RCC 7860 (cell line): ENCODE measurements around the gene PHAX.
A peak's percentile ranks its signal among the peaks of the same experiment; 100 is the strongest.
"Not testable (repeated sequence)": the region's sequence is repeated elsewhere in the genome, so short reads cannot be mapped to it uniquely, and the experiment has no call there.

Source experiments
- DNase-seq: peaks from one replicate; pipeline ENCODE4 v3.0.0-alpha.2; 2015; ENCODE audit warnings: low spot score
- FAIRE-seq: peaks from 2 replicates; lab custom pipeline; 2012; peaks lifted over from hg19 to GRCh38; lab: Jason Lieb, UNC

The PHAX gene

GRCh38 chr5:126599971-126600630 lies 646 bp upstream of the PHAX start:
- FAIRE-seq, DNase-seq: not testable (repeated sequence)

- no peak for FAIRE-seq
Observed at GRCh38 chr5:126603402-126603991, 2.8 kb downstream of the PHAX start.

GRCh38 chr5:126605525-126605924 lies 4.8 kb downstream of the PHAX start:
- FAIRE-seq (no peak), DNase-seq (no peak)

More at GRCh38 chr5:126603402-126603991, 2.8 kb downstream of the PHAX start:
- DNase-seq, result no peak

- FAIRE-seq, result no peak
Observed at GRCh38 chr5:126610160-126610559, 9.4 kb downstream of the PHAX start.

GRCh38 chr5:126610616-126611015 lies 9.9 kb downstream of the PHAX start:
- FAIRE-seq (no peak), DNase-seq (no peak)

More at GRCh38 chr5:126610160-126610559, 9.4 kb downstream of the PHAX start:
- no peak for DNase-seq

GRCh38 chr5:126613941-126614592 lies 13.3 kb downstream of the PHAX start:
- no peak for FAIRE-seq
- no peak for DNase-seq

- no peak for FAIRE-seq
- DNase-seq, result no peak
Observed at GRCh38 chr5:126615286-126615685, 14.5 kb downstream of the PHAX start.

- DNase-seq, FAIRE-seq: not testable (repeated sequence)
Observed at GRCh38 chr5:126617603-126618002, 16.9 kb downstream of the PHAX start.

- FAIRE-seq (no peak), DNase-seq (no peak)
Observed at GRCh38 chr5:126619781-126620180, 19.0 kb downstream of the PHAX start.

GRCh38 chr5:126624534-126624933 lies 23.8 kb downstream of the PHAX start:
- FAIRE-seq (no peak), DNase-seq (peak; percentile 68)

- DNase-seq (no peak), FAIRE-seq (no peak)
Observed at GRCh38 chr5:126628102-126628501, 27.4 kb downstream of the PHAX start.

GRCh38 chr5:126631920-126632319 lies 31.2 kb downstream of the PHAX start:
- FAIRE-seq (no peak), DNase-seq (no peak)

GRCh38 chr5:126633552-126633951 lies 32.8 kb downstream of the PHAX start:
- no peak for DNase-seq
- FAIRE-seq, result no peak

GRCh38 chr5:126635585-126635984 lies 34.8 kb downstream of the PHAX start:
- no peak for DNase-seq
- FAIRE-seq, result no peak

GRCh38 chr5:126636956-126637355 lies 36.2 kb downstream of the PHAX start:
- DNase-seq (no peak), FAIRE-seq (no peak)

- DNase-seq, result no peak
- FAIRE-seq, result no peak
Observed at GRCh38 chr5:126640866-126641265, 40.1 kb downstream of the PHAX start.

GRCh38 chr5:126641387-126641786 lies 40.6 kb downstream of the PHAX start:
- no peak for FAIRE-seq
- DNase-seq, result no peak

- FAIRE-seq (no peak), DNase-seq (no peak)
Observed at GRCh38 chr5:126645132-126645531, 44.4 kb downstream of the PHAX start.

- no peak for DNase-seq
- FAIRE-seq, result no peak
Observed at GRCh38 chr5:126647071-126647470, 46.3 kb downstream of the PHAX start.

GRCh38 chr5:126648471-126648870 lies 47.7 kb downstream of the PHAX start:
- FAIRE-seq, result no peak

GRCh38 chr5:126649057-126649456 lies 48.3 kb downstream of the PHAX start:
- DNase-seq, FAIRE-seq: not testable (repeated sequence)

More at GRCh38 chr5:126648471-126648870, 47.7 kb downstream of the PHAX start:
- DNase-seq, result no peak

GRCh38 chr5:126649709-126650108 lies 49.0 kb downstream of the PHAX start:
- FAIRE-seq, DNase-seq: not testable (repeated sequence)
